ENCODE results near the gene MED15. TPM values are rescaled to one million over a fixed set of nuclear protein-coding genes. Genes with fewer than 3 reads are reported as not detected.
A peak's percentile ranks its signal among the peaks of the same experiment; 100 is the strongest.

The MED15 gene
- total RNA-seq, 1 donor from 2014 or later, result 74.3 TPM

GRCh38 chr22:20551805-20552442, 44.5 kb downstream of the MED15 start:
- TF ChIP-seq CTCF (IDR thresholded peaks at IDR 0.05; ENCODE audit: insufficient read depth, low read length, poor library complexity, severe bottlenecking), result peak; percentile 20
- peaks cover 5% of the 10 kb centered on the region for H3K36me3 ChIP-seq (ENCODE audit: control insufficient read depth, insufficient read depth, low read length)
- H3K27me3 ChIP-seq (ENCODE audit: control insufficient read depth, insufficient read depth, low read length), result no peaks in the 10 kb centered on the region
- no peak for DNase-seq (ENCODE audit: low read depth)
- H3K4me3 ChIP-seq (ENCODE audit: low read depth, low read length), result no peak overlapping the region

GRCh38 chr22:20552443-20553401, 45.3 kb downstream of the MED15 start:
- Histone ChIP-seq H3K4me3 (ENCODE audit: low read depth, low read length) (no peak overlapping the region), H3K27me3 (ENCODE audit: control insufficient read depth, insufficient read depth, low read length) (no peaks in the 10 kb centered on the region), H3K36me3 (ENCODE audit: control insufficient read depth, insufficient read depth, low read length) (peaks cover 6% of the 10 kb centered on the region)
- DNase-seq (ENCODE audit: low read depth), result no peak
- TF ChIP-seq CTCF (IDR thresholded peaks at IDR 0.05; ENCODE audit: insufficient read depth, low read length, poor library complexity, severe bottlenecking), result no peak

GRCh38 chr22:20553947-20554741, 46.7 kb downstream of the MED15 start:
- TF ChIP-seq CTCF (IDR thresholded peaks at IDR 0.05; ENCODE audit: insufficient read depth, low read length, poor library complexity, severe bottlenecking), result no peak
- no peak overlapping the region for H3K4me3 ChIP-seq (ENCODE audit: low read depth, low read length)
- H3K27me3 ChIP-seq (ENCODE audit: control insufficient read depth, insufficient read depth, low read length), result no peaks in the 10 kb centered on the region
- peaks cover 10% of the 10 kb centered on the region for H3K36me3 ChIP-seq (ENCODE audit: control insufficient read depth, insufficient read depth, low read length)
- DNase-seq (ENCODE audit: low read depth), result no peak

DNA sequence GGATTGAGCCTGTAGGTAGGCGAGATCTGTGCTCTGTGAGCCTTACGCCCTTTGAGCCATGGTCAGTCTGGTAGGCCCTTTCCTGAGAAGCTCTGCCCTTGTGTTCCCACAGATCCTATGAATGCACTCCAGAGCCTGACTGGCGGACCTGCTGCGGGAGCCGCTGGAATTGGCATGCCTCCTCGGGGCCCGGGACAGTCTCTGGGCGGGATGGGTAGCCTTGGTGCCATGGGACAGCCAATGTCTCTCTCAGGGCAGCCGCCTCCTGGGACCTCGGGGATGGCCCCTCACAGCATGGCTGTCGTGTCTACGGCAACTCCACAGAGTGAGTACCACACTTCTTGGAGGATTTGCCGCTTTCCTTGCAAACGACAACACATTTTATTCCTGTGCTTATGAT, 47.4 kb downstream of the MED15 start:
- peaks cover 10% of the 10 kb centered on the region for H3K36me3 ChIP-seq (ENCODE audit: control insufficient read depth, insufficient read depth, low read length)
- TF ChIP-seq CTCF (IDR thresholded peaks at IDR 0.05; ENCODE audit: insufficient read depth, low read length, poor library complexity, severe bottlenecking), result no peak

GRCh38 chr22:20558534-20558933, 51.1 kb downstream of the MED15 start:
- no peak for DNase-seq (ENCODE audit: low read depth)
- Histone ChIP-seq H3K27me3 (ENCODE audit: control insufficient read depth, insufficient read depth, low read length) (no peaks in the 10 kb centered on the region), H3K4me3 (ENCODE audit: low read depth, low read length) (no peak overlapping the region), H3K36me3 (ENCODE audit: control insufficient read depth, insufficient read depth, low read length) (peaks cover 10% of the 10 kb centered on the region)
- TF ChIP-seq CTCF (IDR thresholded peaks at IDR 0.05; ENCODE audit: insufficient read depth, low read length, poor library complexity, severe bottlenecking), result no peak

More for the DNA sequence above, 47.4 kb downstream of the MED15 start:
- Histone ChIP-seq H3K27me3 (ENCODE audit: control insufficient read depth, insufficient read depth, low read length) (no peaks in the 10 kb centered on the region), H3K4me3 (ENCODE audit: low read depth, low read length) (no peak overlapping the region)
- DNase-seq (ENCODE audit: low read depth), result no peak
